PC-9 (cell line): ENCODE measurements around the gene KCTD7.
"Not testable (repeated sequence)": the region's sequence is repeated elsewhere in the genome, so short reads cannot be mapped to it uniquely, and the experiment has no call there.

Source experiments
- CTCF ChIP-seq: fragments of 200-600 bp; sonication (generic); conservative IDR thresholded peaks from 2 replicates; pipeline ENCODE4 v1.6.1; 2017; ENCODE audit warnings: mixed run types, antibody characterized with exemption, mild to moderate bottlenecking, moderate library complexity
- EZH2 ChIP-seq: fragments of 200-600 bp; sonication (generic); IDR thresholded peaks from 2 replicates; pipeline ENCODE4 v1.8.0; 2017; ENCODE audit warnings: antibody characterized with exemption, low read depth

DNA sequence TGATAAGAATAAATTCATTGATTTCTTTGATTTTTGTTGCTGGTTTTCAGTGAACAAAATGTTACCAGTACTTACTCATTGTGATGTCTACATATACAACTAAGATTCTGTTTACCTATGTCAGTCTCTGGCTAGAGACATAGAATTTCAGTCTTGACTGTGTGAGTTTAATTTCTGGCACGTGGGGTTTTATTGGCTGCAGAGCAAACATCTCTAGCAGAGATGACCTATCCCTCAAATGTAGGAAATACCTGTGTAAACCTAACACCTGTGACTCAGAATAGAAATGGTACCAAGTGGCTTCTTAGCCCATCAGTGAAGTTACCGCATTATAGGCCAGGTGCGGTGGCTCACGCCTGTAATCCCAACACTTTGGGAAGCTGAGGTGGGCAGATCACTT is 57.0 kb downstream of the KCTD7 start:
- TF ChIP-seq CTCF, EZH2: not testable (repeated sequence)
